T-helper 1 cell treated with Interleukin-12 subunit alpha and Interleukin-12 subunit beta and Interleukin-4 antibody, amounts not matched to agents 30 ng/mL and 1 ng/mL, for 36 hours (primary cell): ENCODE data around the gene FAHD2A. TPM values are rescaled to one million over a fixed set of nuclear protein-coding genes. Genes with fewer than 3 reads are reported as not detected.
"Not testable (repeated sequence)": the region's sequence is repeated elsewhere in the genome, so short reads cannot be mapped to it uniquely, and the experiment has no call there.

Experiments used
- intact Hi-C: fragments of 100-400 bp; cut with micrococcal nuclease; formaldehyde crosslinking; loops from one replicate; pipeline ENCODE4 v1.15.1; 2024
- total RNA-seq: library from RNA; stranded (reverse); gene quantifications from 2 replicates; pipeline ENCODE4 v1.2.3, GENCODE V29; 2022

FAHD2A gene
- total RNA-seq, 1 donor from 2014 or later, result 27.9 TPM

- intact Hi-C loops, result no loop called here
These were observed 26.9 kb upstream of the FAHD2A start for GRCh38 chr2:95375532-95376150.

GRCh38 chr2:95376311-95377215, 25.9 kb upstream of the FAHD2A start:
- intact Hi-C loops, result no loop called here

- intact Hi-C loops, result no loop called here
These were observed 25.0 kb upstream of the FAHD2A start for GRCh38 chr2:95377216-95378123.

GRCh38 chr2:95378281-95378680, 24.2 kb upstream of the FAHD2A start:
- intact Hi-C loops, result not testable (repeated sequence)

- intact Hi-C loops, result no loop called here
These were observed 23.1 kb upstream of the FAHD2A start for GRCh38 chr2:95379371-95379831.

- intact Hi-C loops, result no loop called here
These were observed 22.2 kb upstream of the FAHD2A start for GRCh38 chr2:95380280-95380679.

GRCh38 chr2:95380731-95381130, 21.8 kb upstream of the FAHD2A start:
- intact Hi-C loops, result no loop called here

GRCh38 chr2:95381212-95382191, 21.0 kb upstream of the FAHD2A start:
- intact Hi-C loops, result no loop called here

- intact Hi-C loops, result no loop called here
These were observed 20.3 kb upstream of the FAHD2A start for GRCh38 chr2:95382192-95382591.

GRCh38 chr2:95382686-95383634, 19.5 kb upstream of the FAHD2A start:
- intact Hi-C loops, result no loop called here

- intact Hi-C loops, result no loop called here
These were observed 18.9 kb upstream of the FAHD2A start for GRCh38 chr2:95383635-95384027.

- intact Hi-C loops, result no loop called here
These were observed 17.5 kb upstream of the FAHD2A start for GRCh38 chr2:95384854-95385569.

- intact Hi-C loops, result no loop called here
These were observed 16.9 kb upstream of the FAHD2A start for GRCh38 chr2:95385570-95385984.

GRCh38 chr2:95386031-95386430, 16.5 kb upstream of the FAHD2A start:
- intact Hi-C loops, result no loop called here

GRCh38 chr2:95387358-95387757, 15.2 kb upstream of the FAHD2A start:
- intact Hi-C loops, result no loop called here

- intact Hi-C loops, result no loop called here
These were observed 14.3 kb upstream of the FAHD2A start for GRCh38 chr2:95388091-95388692.

- intact Hi-C loops, result no loop called here
These were observed 13.7 kb upstream of the FAHD2A start for GRCh38 chr2:95388856-95389244.
